SKM-1 treated with dmso at 0.1 percent for 144 hours (cell line): ENCODE results near the gene AJM1.
"Not testable (repeated sequence)": the region's sequence is repeated elsewhere in the genome, so short reads cannot be mapped to it uniquely, and the experiment has no call there.

Source experiments
- DNase-seq: peaks from one replicate; lab custom pipeline; 2025; ENCODE audit not compliant: unreplicated experiment; lab: John Stamatoyannopoulos, UW

AJM1 gene

GRCh38 chr9:136866898-136867421 is 24.7 kb downstream of the AJM1 start:
- DNase-seq, result not testable (repeated sequence)

- no peak for DNase-seq
Observed at GRCh38 chr9:136867480-136867879, 25.2 kb downstream of the AJM1 start.

GRCh38 chr9:136867917-136868316 is 25.6 kb downstream of the AJM1 start:
- no peak for DNase-seq

GRCh38 chr9:136868644-136869043 is 26.4 kb downstream of the AJM1 start:
- DNase-seq, result no peak

GRCh38 chr9:136869611-136870010 is 27.3 kb downstream of the AJM1 start:
- DNase-seq, result not testable (repeated sequence)

- DNase-seq, result no peak
Observed at GRCh38 chr9:136875155-136875554, 32.9 kb downstream of the AJM1 start.

- no peak for DNase-seq
Observed at GRCh38 chr9:136876476-136876875, 34.2 kb downstream of the AJM1 start.

GRCh38 chr9:136880651-136881050 is 38.4 kb downstream of the AJM1 start:
- peak; percentile 5 for DNase-seq

GRCh38 chr9:136881691-136882108 is 39.4 kb downstream of the AJM1 start:
- no peak for DNase-seq

GRCh38 chr9:136882109-136882946 is 40.0 kb downstream of the AJM1 start:
- DNase-seq, result no peak

- DNase-seq, result not testable (repeated sequence)
Observed at GRCh38 chr9:136882947-136883283, 40.6 kb downstream of the AJM1 start.

GRCh38 chr9:136883670-136884069 is 41.4 kb downstream of the AJM1 start:
- not testable (repeated sequence) for DNase-seq

GRCh38 chr9:136885950-136886578 is 43.8 kb downstream of the AJM1 start, which contains the start of gene TRAF2:
TSS of gene TRAF2 (plus strand) at chr9:136886516. CDS start at chr9:136898741, 12,225 bp downstream.
- peak; percentile 94 for DNase-seq

- DNase-seq, result peak; percentile 52
Observed at GRCh38 chr9:136886610-136887597, 44.6 kb downstream of the AJM1 start.

GRCh38 chr9:136888454-136888853 is 46.2 kb downstream of the AJM1 start:
- DNase-seq, result no peak

GRCh38 chr9:136889858-136890257 is 47.6 kb downstream of the AJM1 start:
- no peak for DNase-seq

GRCh38 chr9:136890661-136891060 is 48.4 kb downstream of the AJM1 start:
- no peak for DNase-seq
